ENCODE measurements around the gene ITSN1.

DNA sequence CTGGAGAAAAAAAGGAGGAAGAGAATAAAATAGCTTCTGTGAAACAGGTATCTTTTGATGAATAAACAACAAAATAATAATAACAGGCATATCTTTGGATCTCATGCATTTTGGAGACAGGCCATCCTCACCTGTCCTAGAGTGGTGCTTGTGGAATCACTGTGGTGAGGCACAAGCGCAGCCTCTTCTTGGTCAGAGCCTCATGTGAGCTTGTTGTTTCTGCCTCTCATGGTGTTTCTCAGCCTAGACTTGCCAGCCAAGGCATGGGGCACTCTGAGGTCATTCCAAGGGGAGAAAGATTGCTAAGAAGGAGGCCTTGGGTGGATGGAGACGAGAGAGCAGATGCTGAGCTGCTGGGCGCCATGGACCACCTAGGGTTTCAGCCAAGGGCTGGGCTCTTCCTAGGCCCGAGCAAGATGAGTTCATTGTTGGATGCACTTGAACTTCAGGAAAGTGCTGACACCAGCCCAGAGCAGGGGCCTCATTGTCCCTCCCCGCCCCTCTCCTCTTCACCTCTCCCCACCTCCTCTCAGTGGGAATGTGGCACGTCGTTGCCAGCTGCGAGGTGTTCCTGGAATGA, 223.8 kb downstream of the ITSN1 start:
- TF ChIP-seq, protein P1, sequence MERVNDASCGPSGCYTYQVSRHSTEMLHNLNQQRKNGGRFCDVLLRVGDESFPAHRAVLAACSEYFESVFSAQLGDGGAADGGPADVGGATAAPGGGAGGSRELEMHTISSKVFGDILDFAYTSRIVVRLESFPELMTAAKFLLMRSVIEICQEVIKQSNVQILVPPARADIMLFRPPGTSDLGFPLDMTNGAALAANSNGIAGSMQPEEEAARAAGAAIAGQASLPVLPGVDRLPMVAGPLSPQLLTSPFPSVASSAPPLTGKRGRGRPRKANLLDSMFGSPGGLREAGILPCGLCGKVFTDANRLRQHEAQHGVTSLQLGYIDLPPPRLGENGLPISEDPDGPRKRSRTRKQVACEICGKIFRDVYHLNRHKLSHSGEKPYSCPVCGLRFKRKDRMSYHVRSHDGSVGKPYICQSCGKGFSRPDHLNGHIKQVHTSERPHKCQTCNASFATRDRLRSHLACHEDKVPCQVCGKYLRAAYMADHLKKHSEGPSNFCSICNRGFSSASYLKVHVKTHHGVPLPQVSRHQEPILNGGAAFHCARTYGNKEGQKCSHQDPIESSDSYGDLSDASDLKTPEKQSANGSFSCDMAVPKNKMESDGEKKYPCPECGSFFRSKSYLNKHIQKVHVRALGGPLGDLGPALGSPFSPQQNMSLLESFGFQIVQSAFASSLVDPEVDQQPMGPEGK (CRISPR knock-in tag; IDR thresholded peaks at IDR 0.05; ENCODE audit: borderline replicate concordance) = no peak
- TF ChIP-seq ISL1 (CRISPR knock-in tag; IDR thresholded peaks at IDR 0.05) (no peak), ZNF565 (CRISPR knock-in tag; conservative IDR thresholded peaks at IDR 0.05; ENCODE audit: low read depth) (no peak), ARNTL (CRISPR knock-in tag; IDR thresholded peaks at IDR 0.05; ENCODE audit: borderline replicate concordance, low read depth) (no peak)
- TF ChIP-seq, protein P2, sequence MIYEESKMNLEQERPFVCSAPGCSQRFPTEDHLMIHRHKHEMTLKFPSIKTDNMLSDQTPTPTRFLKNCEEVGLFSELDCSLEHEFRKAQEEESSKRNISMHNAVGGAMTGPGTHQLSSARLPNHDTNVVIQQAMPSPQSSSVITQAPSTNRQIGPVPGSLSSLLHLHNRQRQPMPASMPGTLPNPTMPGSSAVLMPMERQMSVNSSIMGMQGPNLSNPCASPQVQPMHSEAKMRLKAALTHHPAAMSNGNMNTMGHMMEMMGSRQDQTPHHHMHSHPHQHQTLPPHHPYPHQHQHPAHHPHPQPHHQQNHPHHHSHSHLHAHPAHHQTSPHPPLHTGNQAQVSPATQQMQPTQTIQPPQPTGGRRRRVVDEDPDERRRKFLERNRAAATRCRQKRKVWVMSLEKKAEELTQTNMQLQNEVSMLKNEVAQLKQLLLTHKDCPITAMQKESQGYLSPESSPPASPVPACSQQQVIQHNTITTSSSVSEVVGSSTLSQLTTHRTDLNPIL (CRISPR knock-in tag; IDR thresholded peaks at IDR 0.05; ENCODE audit: low read depth) = no peak
